GM19463 (cell line): Measurements from ENCODE around the gene MYH7.

Source experiments
- ATAC-seq: cut with Tn5 transposase; IDR thresholded peaks from one replicate; pipeline ENCODE4 v1.9.1; 2021; ENCODE audit warnings: mild to moderate bottlenecking, moderate library complexity; ENCODE audit not compliant: unreplicated experiment

MYH7 gene

GRCh38 chr14:23449314-23449713 is 13.9 kb upstream of the MYH7 start:
- ATAC-seq: no peak

GRCh38 chr14:23447361-23448350 is 12.2 kb upstream of the MYH7 start:
- no peak for ATAC-seq

GRCh38 chr14:23446291-23446851 is 10.9 kb upstream of the MYH7 start:
- no peak for ATAC-seq

GRCh38 chr14:23445773-23446172 is 10.3 kb upstream of the MYH7 start:
- ATAC-seq: no peak

GRCh38 chr14:23444314-23444713 is 8.9 kb upstream of the MYH7 start:
- no peak for ATAC-seq

GRCh38 chr14:23443881-23444280 is 8.4 kb upstream of the MYH7 start:
- no peak for ATAC-seq

- no peak for ATAC-seq
These were observed 8.0 kb upstream of the MYH7 start for GRCh38 chr14:23443411-23443812.

- ATAC-seq: no peak
These were observed 7.4 kb upstream of the MYH7 start for GRCh38 chr14:23442721-23443356.

GRCh38 chr14:23441076-23441475 is 5.6 kb upstream of the MYH7 start:
- ATAC-seq: no peak

- ATAC-seq: no peak
These were observed 3.8 kb upstream of the MYH7 start for GRCh38 chr14:23439107-23439835.

GRCh38 chr14:23438101-23438971 is 2.9 kb upstream of the MYH7 start:
- ATAC-seq: no peak

- no peak for ATAC-seq
These were observed 2.0 kb upstream of the MYH7 start for GRCh38 chr14:23437133-23438100.

- ATAC-seq: no peak
These were observed 1.1 kb upstream of the MYH7 start for GRCh38 chr14:23436327-23437132.

- ATAC-seq: no peak
These were observed 805 bp downstream of the MYH7 start for GRCh38 chr14:23434488-23435222.

- no peak for ATAC-seq
These were observed 2.0 kb downstream of the MYH7 start for GRCh38 chr14:23433457-23433856.

- no peak for ATAC-seq
These were observed 2.5 kb downstream of the MYH7 start for GRCh38 chr14:23432946-23433345.

- no peak for ATAC-seq
These were observed 3.1 kb downstream of the MYH7 start for GRCh38 chr14:23432102-23432925.
